Loucy (cell line): ENCODE results near the gene PHF5A.

Experiments used
- H2AFZ ChIP-seq: fragments of 200-600 bp; sonication (generic); 2 replicates; pipeline ENCODE4 v1.6.0; 2016; ENCODE audit warnings: antibody characterized with exemption, mild to moderate bottlenecking, low read length, moderate library complexity
- H3F3A ChIP-seq: fragments of 200-600 bp; 2 replicates; pipeline ENCODE4 v1.6.0; 2016; ENCODE audit warnings: antibody characterized with exemption, low read depth, mild to moderate bottlenecking
- H3K27me3 ChIP-seq: fragments of 200-600 bp; sonication (generic); 2 replicates; pipeline ENCODE4 v1.6.1; 2014; ENCODE audit warnings: low read length, mild to moderate bottlenecking; ENCODE audit not compliant: insufficient read depth, poor library complexity, severe bottlenecking
- H3K36me3 ChIP-seq: fragments of 200-600 bp; sonication (generic); 2 replicates; pipeline ENCODE4 v1.6.1; 2016; ENCODE audit warnings: low read length; ENCODE audit not compliant: insufficient read depth
- H3K4me1 ChIP-seq: fragments of 200-600 bp; sonication (generic); 2 replicates; pipeline ENCODE4 v1.5.1; 2014; ENCODE audit warnings: low read length, mild to moderate bottlenecking; ENCODE audit not compliant: insufficient read depth, poor library complexity, severe bottlenecking
- H3K4me2 ChIP-seq: fragments of 200-600 bp; sonication (generic); 2 replicates; pipeline ENCODE4 v1.6.0; 2014; ENCODE audit warnings: antibody characterized with exemption, low read length, low read depth, mild to moderate bottlenecking; ENCODE audit not compliant: poor library complexity, severe bottlenecking
- H3K4me3 ChIP-seq: fragments of 200-600 bp; sonication (generic); 2 replicates; pipeline ENCODE4 v1.5.1; 2014; ENCODE audit warnings: low read length, mild to moderate bottlenecking, mixed read lengths; ENCODE audit not compliant: poor library complexity, severe bottlenecking
- H3K79me2 ChIP-seq: fragments of 200-600 bp; sonication (generic); 2 replicates; pipeline ENCODE4 v1.6.1; 2014; ENCODE audit warnings: low read length; ENCODE audit not compliant: insufficient read depth
- H3K9ac ChIP-seq: fragments of 200-600 bp; sonication (generic); 2 replicates; pipeline ENCODE4 v1.6.0; 2014; ENCODE audit warnings: mild to moderate bottlenecking, low read depth, low read length, moderate library complexity; ENCODE audit not compliant: poor library complexity, severe bottlenecking
- H3K9me2 ChIP-seq: fragments of 200-600 bp; sonication (generic); replicated peaks from 2 replicates; pipeline ENCODE4 v1.6.1; 2016; ENCODE audit warnings: low read depth, low read length, mixed read lengths
- H3K9me3 ChIP-seq: fragments of 200-600 bp; sonication (generic); 2 replicates; pipeline ENCODE4 v1.6.1; 2014; ENCODE audit warnings: mild to moderate bottlenecking, antibody characterized with exemption, low read length, low read depth; ENCODE audit not compliant: insufficient read depth
- H4K20me1 ChIP-seq: fragments of 200-600 bp; sonication (generic); 2 replicates; pipeline ENCODE4 v1.6.0; 2014; ENCODE audit warnings: antibody characterized with exemption, low read length, mild to moderate bottlenecking; ENCODE audit not compliant: insufficient read depth, poor library complexity, severe bottlenecking
- CTCF ChIP-seq: fragments of 200-600 bp; sonication (generic); conservative IDR thresholded peaks from 2 replicates; pipeline ENCODE4 v1.5.1; 2014; ENCODE audit warnings: mild to moderate bottlenecking, antibody characterized with exemption, low read length
- EZH2phosphoT487 ChIP-seq: fragments of 200-600 bp; IDR thresholded peaks from 2 replicates; pipeline ENCODE4 v1.6.1; 2018; ENCODE audit warnings: antibody characterized with exemption, mild to moderate bottlenecking, moderate library complexity, borderline replicate concordance

Gene PHF5A

GRCh38 chr22:41516462-41516861 is 48.0 kb upstream of the PHF5A start:
- H3K9me2 ChIP-seq: no peaks in the 10 kb centered on the region
- H3F3A ChIP-seq: no peaks in the 10 kb centered on the region
- no peaks in the 10 kb centered on the region for H3K79me2 ChIP-seq
- no peaks in the 10 kb centered on the region for H4K20me1 ChIP-seq
- H3K9me3 ChIP-seq: no peaks in the 10 kb centered on the region
- no peak overlapping the region for H3K4me2 ChIP-seq
- H3K9ac ChIP-seq: no peak overlapping the region
- TF ChIP-seq CTCF (no peak), EZH2phosphoT487 (no peak)
- H3K4me3 ChIP-seq: no peak overlapping the region
- peaks cover 5% of the 10 kb centered on the region for H3K4me1 ChIP-seq
- peaks cover 69% of the 10 kb centered on the region; the same call in 1 of the 2 replicates for H3K36me3 ChIP-seq
- no peak overlapping the region for H2AFZ ChIP-seq
- no peaks in the 10 kb centered on the region for H3K27me3 ChIP-seq

GRCh38 chr22:41513391-41513790 is 44.9 kb upstream of the PHF5A start:
- Histone ChIP-seq H3K9ac (no peak overlapping the region), H4K20me1 (no peaks in the 10 kb centered on the region), H3K79me2 (no peaks in the 10 kb centered on the region), H3K4me2 (no peak overlapping the region), H2AFZ (no peak overlapping the region), H3K4me3 (no peak overlapping the region), H3K9me2 (no peaks in the 10 kb centered on the region), H3K9me3 (no peaks in the 10 kb centered on the region), H3K27me3 (no peaks in the 10 kb centered on the region), H3F3A (no peaks in the 10 kb centered on the region), H3K36me3 (peaks cover 86% of the 10 kb centered on the region; the same call in 1 of the 2 replicates), H3K4me1 (peaks cover 5% of the 10 kb centered on the region)
- TF ChIP-seq EZH2phosphoT487: no peak
- TF ChIP-seq CTCF: no peak

- no peak overlapping the region for H3K9ac ChIP-seq
- TF ChIP-seq EZH2phosphoT487 (no peak), CTCF (no peak)
- H3K4me3 ChIP-seq: no peak overlapping the region
These were observed 44.1 kb upstream of the PHF5A start for GRCh38 chr22:41512421-41513194.

More at GRCh38 chr22:41512421-41513194, 44.1 kb upstream of the PHF5A start:
- Histone ChIP-seq H3K4me1 (peaks cover 5% of the 10 kb centered on the region), H3F3A (no peaks in the 10 kb centered on the region), H3K79me2 (no peaks in the 10 kb centered on the region), H3K9me3 (no peaks in the 10 kb centered on the region), H3K36me3 (peaks cover 86% of the 10 kb centered on the region; the same call in 1 of the 2 replicates), H3K27me3 (no peaks in the 10 kb centered on the region), H3K4me2 (no peak overlapping the region), H3K9me2 (no peaks in the 10 kb centered on the region), H2AFZ (no peak overlapping the region), H4K20me1 (no peaks in the 10 kb centered on the region)
